ENCODE measurements around the gene SLX4. TPM values are rescaled to one million over a fixed set of nuclear protein-coding genes. Genes with fewer than 3 reads are reported as not detected.

Gene SLX4
- total and polyA plus RNA-seq, 9 of the 15 experiments (the other 6 are each of a cell fraction or from before 2014, with no cell fraction given) = 0.29 to 7.9 (median 3.8) TPM

- TF ChIP-seq ZNF318 (IDR thresholded peaks at IDR 0.05; ENCODE audit: borderline replicate concordance in 1 of 2, low read depth in 1 of 2) = no peak
- 0 out of 4 replicates have a peak, but pooled peaks of 1 of the 2 experiments have one; percentile 18 for TF ChIP-seq MNT (conservative IDR thresholded peaks at IDR 0.05)
- no peak for TF ChIP-seq HDAC2 (IDR thresholded peaks at IDR 0.05)
- TF ChIP-seq MGA (IDR thresholded peaks at IDR 0.05) = peak; percentile 42; the same call in 1 of the 2 replicates
- TF ChIP-seq CBFA2T3 (IDR thresholded peaks at IDR 0.05) = no peak
Measured at GRCh38 chr16:3637371-3637923, 26.0 kb upstream of the SLX4 start (continued).
